GM12878 (cell line): ENCODE data around the gene CEND1. TPM values are rescaled to one million over a fixed set of nuclear protein-coding genes. Genes with fewer than 3 reads are reported as not detected.
A peak's percentile ranks its signal among the peaks of the same experiment; 100 is the strongest.

ENCODE experiments used
- ATAC-seq: fragments of 200-7000 bp; cut with Tn5 transposase; 3 replicates; pipeline ENCODE4 v1.9.1; 2020; ENCODE audit warnings: mild to moderate bottlenecking, moderate library complexity
- BruUV-seq: library from RNA; stranded (reverse); fragments of 400-500 nt; replicated peaks from 2 replicates; lab custom pipeline; 2021; lab: Mats Ljungman, UMichigan
- CTCF ChIA-PET: fragments of 300-600 bp; sonication (Branson Sonifier 250); formaldehyde crosslinking; extraction: SDS; loops from one replicate; lab custom pipeline; 2021; ENCODE audit warnings: inconsistent platforms; lab: Yijun Ruan, JAX
- POLR2A ChIA-PET: fragments of 350-600 bp; formaldehyde crosslinking; extraction: SDS; loops from one replicate; lab custom pipeline; 2021; ENCODE audit warnings: inconsistent platforms; lab: Charles Lee
- RAD21 ChIA-PET: fragments of 300-600 bp; sonication (Branson Sonifier 250); formaldehyde crosslinking; loops from one replicate; lab custom pipeline; 2023; ENCODE audit warnings: antibody characterized with exemption; ENCODE audit not compliant: unreplicated experiment; lab: Charles Lee
- SMC1A ChIA-PET: fragments of 300-600 bp; sonication (Branson Sonifier 250); formaldehyde crosslinking; loops from one replicate; lab custom pipeline; 2023; ENCODE audit not compliant: unreplicated experiment, uncharacterized antibody; lab: Charles Lee
- DNase-seq: peaks from one replicate; pipeline ENCODE4 v3.0.0-alpha.2; 2011; ENCODE audit warnings: low read depth, low spot score
- FAIRE-seq: peaks from 3 replicates; lab custom pipeline; 2011; peaks lifted over from hg19 to GRCh38; lab: Jason Lieb, UNC
- H2AFZ ChIP-seq: 2 replicates; pipeline ENCODE4 v1.6.0; 2011; ENCODE audit warnings: low read depth, low read length, control low read depth; ENCODE audit not compliant: control insufficient read depth
- H3K27ac ChIP-seq: 2 replicates; pipeline ENCODE4 v1.5.1; 2011; ENCODE audit warnings: control low read depth; ENCODE audit not compliant: control insufficient read depth, insufficient read depth
- H3K27me3 ChIP-seq, 2 experiments: replicated peaks in 1 of 2; 2 replicates each; pipeline versions ENCODE4 v1.6.0 to v1.6.1; 2011; ENCODE audit warnings: low read length in 1 of 2; ENCODE audit not compliant: control insufficient read depth in 2 of 2, insufficient read depth in 2 of 2
- H3K36me3 ChIP-seq, 2 experiments: 2 replicates each; pipeline ENCODE4 v1.5.1; 2011; ENCODE audit warnings: low read length in 1 of 2; ENCODE audit not compliant: control insufficient read depth in 2 of 2, insufficient read depth in 2 of 2
- H3K4me1 ChIP-seq: 2 replicates; pipeline ENCODE4 v1.6.1; 2011; ENCODE audit warnings: mild to moderate bottlenecking, low read length, moderate library complexity, mixed read lengths; ENCODE audit not compliant: control insufficient read depth, insufficient read depth
- H3K4me2 ChIP-seq: 2 replicates; pipeline ENCODE4 v1.6.0; 2011; ENCODE audit warnings: control low read depth; ENCODE audit not compliant: control insufficient read depth, insufficient read depth
- H3K4me3 ChIP-seq: fragments of 200-600 bp; sonication (generic); 2 replicates; pipeline ENCODE4 v1.5.1; 2016
- H3K79me2 ChIP-seq: 2 replicates; pipeline ENCODE4 v1.6.0; 2011; ENCODE audit warnings: low read length; ENCODE audit not compliant: control insufficient read depth, insufficient read depth
- H3K9ac ChIP-seq: 2 replicates; pipeline ENCODE4 v1.8.0; 2011; ENCODE audit warnings: low read length, control low read depth, mixed read lengths; ENCODE audit not compliant: control insufficient read depth, insufficient read depth
- H3K9me3 ChIP-seq: replicated peaks from 3 replicates; pipeline ENCODE4 v1.5.1; 2011; ENCODE audit warnings: mild to moderate bottlenecking, low read length; ENCODE audit not compliant: control insufficient read depth, insufficient read depth
- H4K20me1 ChIP-seq: 2 replicates; pipeline ENCODE4 v1.6.0; 2011; ENCODE audit not compliant: control insufficient read depth, insufficient read depth
- E2F4 ChIP-seq: IDR thresholded peaks from 2 replicates; pipeline ENCODE4 v1.6.1; 2012; ENCODE audit warnings: low read depth, low read length, improper control_type of control experiment
- LARP7 ChIP-seq: fragments of 450-650 bp; IDR thresholded peaks from 2 replicates; pipeline ENCODE4 v1.6.1; 2017; ENCODE audit warnings: mild to moderate bottlenecking
- POLR2A ChIP-seq: IDR thresholded peaks from 2 replicates; pipeline ENCODE4 v1.6.1; 2011; ENCODE audit warnings: low read depth, mild to moderate bottlenecking, low read length
- RFX5 ChIP-seq: IDR thresholded peaks from 2 replicates; pipeline ENCODE4 v1.6.1; 2011; ENCODE audit warnings: low read depth, low read length, improper control_type of control experiment
- SREBF1 ChIP-seq: IDR thresholded peaks from 2 replicates; pipeline ENCODE4 v1.6.1; 2012; ENCODE audit warnings: mild to moderate bottlenecking, low read length
- WGBS: methylation state at CpG from one replicate; pipeline ENCODE4 v1.1.6; 2016; ENCODE audit warnings: low lambda C conversion rate; ENCODE audit not compliant: insufficient replicate concordance, insufficient coverage; ENCODE audit errors: missing lambda C conversion rate; 5-methylcytosine and 5-hydroxymethylcytosine counted together
- in situ Hi-C: fragments of 300-500 bp; cut with MboI; formaldehyde crosslinking; loops from 9 replicates; pipeline ENCODE4 v1.14.3; 2018; ENCODE audit warnings: mixed read lengths
- intact Hi-C: fragments of 100-400 bp; cut with micrococcal nuclease; formaldehyde crosslinking; loops from one replicate; pipeline ENCODE4 v1.14.2; 2022; ENCODE audit not compliant: unreplicated experiment
- polyA plus RNA-seq, 11 experiments: library from polyadenylated mRNA; depleted of rRNA in 4 of 11; unstranded in 6 of 11; stranded (reverse) in 5 of 11; fragments of >200 nt; fragmentation: Nextera tagmentation in 4 of 11; fragmentation: Illumina TruSeq in 1 of 11; extraction: Ambion mirVana in 4 of 11; extraction: Trizol in 1 of 11; gene quantifications; 1 replicate in 1 of 11; 2 replicates in 10 of 11; pipeline versions ENCODE4 v1.2.1 to v1.2.3, GENCODE V29; 2011 to 2016; ENCODE audit warnings: inconsistent platforms in 2 of 11, missing spikeins in 2 of 11, low read depth in 1 of 11
- total RNA-seq, 4 experiments: library from RNA; depleted of rRNA in 3 of 4; stranded (reverse); fragments of >200 nt in 3 of 4; fragmentation: Illumina TruSeq in 1 of 4; extraction: Trizol in 1 of 4; gene quantifications; 2 replicates each; pipeline versions ENCODE4 v1.2.1 to v1.2.3, GENCODE V29; 2013 to 2021

The CEND1 gene
- total and polyA plus RNA-seq, 10 of the 15 experiments (the other 5 are each of a cell fraction or from before 2014, with no cell fraction given): 0.31 to 13.6 (median 7.2) TPM; not detected in 1

- Histone ChIP-seq H3K27me3 (no peaks in the 10 kb centered on the region), H3K36me3 (no peaks in the 10 kb centered on the region), H3K4me3 (no peak overlapping the region), H4K20me1 (no peaks in the 10 kb centered on the region), H3K9me3 (no peaks in the 10 kb centered on the region), H3K4me2 (no peak overlapping the region), H3K4me1 (peaks cover 6% of the 10 kb centered on the region), H3K9ac (no peak overlapping the region), H2AFZ (no peak overlapping the region), H3K27ac (no peak overlapping the region), H3K79me2 (peaks cover 9% of the 10 kb centered on the region)
- no peak for FAIRE-seq
- RAD21 ChIA-PET: no interaction called here
- no peak for DNase-seq
- intact Hi-C loops: no loop called here
- CTCF ChIA-PET: no interaction called here
- in situ Hi-C loops: no loop called here
- TF ChIP-seq SREBF1: no peak
- peak; percentile 26; the same call in 1 of the 2 replicates for TF ChIP-seq POLR2A
- no peak for TF ChIP-seq LARP7
- TF ChIP-seq E2F4: no peak
- no peak for TF ChIP-seq RFX5
- WGBS: 78% methylated on average over 36 of the region's 36 CpGs
- no TSS peak for BruUV-seq
- SMC1A ChIA-PET: no interaction called here
- POLR2A ChIA-PET: interaction anchor here (0.6 kb wide), 1 partner anchor 13 kb away, joined by 3 read pairs; no protein-coding TSS in a partner anchor
- ATAC-seq: no peak
Observed at GRCh38 chr11:782264-783174, 7.4 kb downstream of the CEND1 start.
